GM15510 (cell line): ENCODE measurements around the gene TXNL4A.

ENCODE experiments used
- POLR2A ChIP-seq: IDR thresholded peaks from 3 replicates; pipeline ENCODE4 v1.6.1; 2011; ENCODE audit warnings: borderline replicate concordance; ENCODE audit not compliant: insufficient read length; ENCODE audit errors: extremely low read depth

The TXNL4A gene

GRCh38 chr18:79947054-79947755, 41.2 kb downstream of the TXNL4A start:
- no peak for TF ChIP-seq POLR2A

GRCh38 chr18:79945118-79946042, 43.0 kb downstream of the TXNL4A start:
- no peak for TF ChIP-seq POLR2A

- no peak for TF ChIP-seq POLR2A
Measured at GRCh38 chr18:79944746-79945117, 43.6 kb downstream of the TXNL4A start.

- no peak for TF ChIP-seq POLR2A
Measured at GRCh38 chr18:79944126-79944731, 44.1 kb downstream of the TXNL4A start.

- TF ChIP-seq POLR2A: no peak
Measured at GRCh38 chr18:79943608-79944125, 44.7 kb downstream of the TXNL4A start.

GRCh38 chr18:79942786-79943607, 45.4 kb downstream of the TXNL4A start:
- no peak for TF ChIP-seq POLR2A

- no peak for TF ChIP-seq POLR2A
Measured at GRCh38 chr18:79942211-79942610, 46.2 kb downstream of the TXNL4A start.

GRCh38 chr18:79941473-79942119, 46.8 kb downstream of the TXNL4A start:
- TF ChIP-seq POLR2A: no peak

- no peak for TF ChIP-seq POLR2A
Measured at GRCh38 chr18:79940814-79941472, 47.4 kb downstream of the TXNL4A start.

- no peak for TF ChIP-seq POLR2A
Measured at GRCh38 chr18:79940126-79940813, 48.1 kb downstream of the TXNL4A start.

- no peak for TF ChIP-seq POLR2A
Measured at GRCh38 chr18:79939096-79939495, 49.3 kb downstream of the TXNL4A start.

GRCh38 chr18:79938196-79938595, 50.2 kb downstream of the TXNL4A start:
- TF ChIP-seq POLR2A: no peak
